Smooth muscle cell (in vitro differentiated cells): ENCODE results near the gene DNM2. TPM values are rescaled to one million over a fixed set of nuclear protein-coding genes. Genes with fewer than 3 reads are reported as not detected.

Experiments used
- DNase-seq: peaks from one replicate; lab custom pipeline; 2025; ENCODE audit not compliant: unreplicated experiment; lab: John Stamatoyannopoulos, UW
- H2AFZ ChIP-seq: fragments of 200-600 bp; sonication (generic); 2 replicates; pipeline ENCODE4 v1.6.0; 2016; ENCODE audit warnings: antibody characterized with exemption, low read depth, mild to moderate bottlenecking
- H3F3A ChIP-seq: fragments of 200-600 bp; sonication (generic); 2 replicates; pipeline ENCODE4 v1.6.0; 2017; ENCODE audit warnings: antibody characterized with exemption, low read depth
- H3K27ac ChIP-seq: fragments of 200-600 bp; sonication (generic); 2 replicates; pipeline ENCODE4 v1.5.1; 2016; ENCODE audit warnings: low read depth, mild to moderate bottlenecking
- H3K27me3 ChIP-seq: fragments of 200-600 bp; sonication (generic); 2 replicates; pipeline ENCODE4 v1.6.1; 2016; ENCODE audit warnings: low read depth, mild to moderate bottlenecking
- H3K36me3 ChIP-seq: fragments of 200-600 bp; sonication (generic); 2 replicates; pipeline ENCODE4 v1.5.1; 2016; ENCODE audit warnings: low read depth
- H3K4me1 ChIP-seq: fragments of 200-600 bp; sonication (generic); 2 replicates; pipeline ENCODE4 v1.5.1; 2016; ENCODE audit warnings: low read depth
- H3K4me2 ChIP-seq: fragments of 200-600 bp; sonication (generic); 2 replicates; pipeline ENCODE4 v1.6.0; 2016; ENCODE audit warnings: mild to moderate bottlenecking
- H3K4me3 ChIP-seq: fragments of 200-600 bp; sonication (generic); 2 replicates; pipeline ENCODE4 v1.5.1; 2016; ENCODE audit warnings: mild to moderate bottlenecking
- H3K79me2 ChIP-seq: fragments of 200-600 bp; sonication (generic); 2 replicates; pipeline ENCODE4 v1.6.0; 2016; ENCODE audit warnings: low read depth, mild to moderate bottlenecking
- H3K9ac ChIP-seq: fragments of 200-600 bp; sonication (generic); 2 replicates; pipeline ENCODE4 v1.6.0; 2016; ENCODE audit warnings: low read depth
- H3K9me3 ChIP-seq: fragments of 200-600 bp; sonication (generic); replicated peaks from 2 replicates; pipeline ENCODE4 v1.5.1; 2016; ENCODE audit warnings: low read depth
- H4K20me1 ChIP-seq: fragments of 200-600 bp; sonication (generic); 2 replicates; pipeline ENCODE4 v1.6.0; 2016; ENCODE audit warnings: low read depth
- CTCF ChIP-seq: fragments of 200-600 bp; sonication (generic); IDR thresholded peaks from 2 replicates; pipeline ENCODE4 v1.5.1; 2017; ENCODE audit warnings: borderline replicate concordance, mild to moderate bottlenecking, antibody characterized with exemption; ENCODE audit not compliant: insufficient read depth, poor library complexity, severe bottlenecking
- WGBS: methylation state at CpG from one replicate; pipeline ENCODE4 v1.1.7; 2016; ENCODE audit warnings: low lambda C conversion rate; 5-methylcytosine and 5-hydroxymethylcytosine counted together
- polyA plus RNA-seq: library from polyadenylated mRNA; unstranded; fragments of >200 nt; fragmentation: Nextera tagmentation; extraction: Ambion mirVana; gene quantifications from 2 replicates; pipeline ENCODE4 v1.2.1, GENCODE V29; 2016
- total RNA-seq: library from RNA; depleted of rRNA; stranded (reverse); fragments of >200 nt; gene quantifications from 2 replicates; pipeline ENCODE4 v1.2.3, GENCODE V29; 2014

DNM2 gene
- total and polyA plus RNA-seq, 2 experiments from 2014 or later = 65.1 to 93.2 TPM

GRCh38 chr19:10788146-10788545 is 70.3 kb downstream of the DNM2 start:
- Histone ChIP-seq H3K79me2 (no peaks in the 10 kb centered on the region), H3K36me3 (peaks cover 14% of the 10 kb centered on the region), H4K20me1 (no peaks in the 10 kb centered on the region), H3K9me3 (no peaks in the 10 kb centered on the region), H2AFZ (no peak overlapping the region), H3K27me3 (no peaks in the 10 kb centered on the region), H3K4me1 (no peaks in the 10 kb centered on the region), H3F3A (no peaks in the 10 kb centered on the region), H3K4me3 (no peak overlapping the region), H3K9ac (no peak overlapping the region), H3K4me2 (no peak overlapping the region), H3K27ac (no peak overlapping the region)
- no peak for TF ChIP-seq CTCF
- no peak for DNase-seq
- WGBS = 89% methylated on average over 8 of the region's 8 CpGs

- H3K36me3 ChIP-seq = peaks cover 22% of the 10 kb centered on the region
- no peaks in the 10 kb centered on the region for H3F3A ChIP-seq
- H3K4me3 ChIP-seq = no peak overlapping the region
- WGBS = 95% methylated on average over 10 of the region's 10 CpGs
- H3K9me3 ChIP-seq = no peaks in the 10 kb centered on the region
- no peak overlapping the region for H3K9ac ChIP-seq
- H2AFZ ChIP-seq = no peak overlapping the region
- no peak overlapping the region for H3K4me2 ChIP-seq
- H4K20me1 ChIP-seq = no peaks in the 10 kb centered on the region
- no peaks in the 10 kb centered on the region for H3K4me1 ChIP-seq
- no peak for DNase-seq
- H3K79me2 ChIP-seq = no peaks in the 10 kb centered on the region
- no peak for TF ChIP-seq CTCF
- no peaks in the 10 kb centered on the region for H3K27me3 ChIP-seq
- H3K27ac ChIP-seq = no peak overlapping the region
Observed at GRCh38 chr19:10789866-10790265, 72.0 kb downstream of the DNM2 start.

- no peak overlapping the region for H3K4me2 ChIP-seq
- no peaks in the 10 kb centered on the region for H4K20me1 ChIP-seq
- no peak for TF ChIP-seq CTCF
- H3F3A ChIP-seq = no peaks in the 10 kb centered on the region
- no peak overlapping the region for H3K4me3 ChIP-seq
- no peak overlapping the region for H3K27ac ChIP-seq
- no peak overlapping the region for H3K9ac ChIP-seq
- H3K9me3 ChIP-seq = no peaks in the 10 kb centered on the region
- H3K27me3 ChIP-seq = no peaks in the 10 kb centered on the region
- H3K4me1 ChIP-seq = no peaks in the 10 kb centered on the region
- H2AFZ ChIP-seq = no peak overlapping the region
- H3K79me2 ChIP-seq = no peaks in the 10 kb centered on the region
- no peak for DNase-seq
- WGBS = 97% methylated on average over 15 of the region's 19 CpGs
- H3K36me3 ChIP-seq = peaks cover 7% of the 10 kb centered on the region
Observed at GRCh38 chr19:10796653-10797052, 78.8 kb downstream of the DNM2 start.

- DNase-seq = no peak
- H3F3A ChIP-seq = no peaks in the 10 kb centered on the region
- H3K79me2 ChIP-seq = no peaks in the 10 kb centered on the region
- H3K4me2 ChIP-seq = no peak overlapping the region
- WGBS = 96% methylated on average over 14 of the region's 14 CpGs
- H3K9me3 ChIP-seq = no peaks in the 10 kb centered on the region
- no peaks in the 10 kb centered on the region for H3K4me1 ChIP-seq
- H3K27ac ChIP-seq = no peak overlapping the region
- no peak for TF ChIP-seq CTCF
- no peak overlapping the region for H2AFZ ChIP-seq
- H3K4me3 ChIP-seq = no peak overlapping the region
- no peaks in the 10 kb centered on the region for H3K27me3 ChIP-seq
- no peak overlapping the region for H3K9ac ChIP-seq
- no peaks in the 10 kb centered on the region for H4K20me1 ChIP-seq
- H3K36me3 ChIP-seq = peaks cover 7% of the 10 kb centered on the region
Observed at GRCh38 chr19:10797078-10797477, 79.2 kb downstream of the DNM2 start.
